Mesendoderm (in vitro differentiated cells): ENCODE results near the gene CAPN14.

Experiments
- DNase-seq: peaks from one replicate; pipeline ENCODE4 v3.0.0; 2013
- H2AK5ac ChIP-seq: 2 replicates; pipeline ENCODE4 v1.6.1; 2013; ENCODE audit warnings: low read length, inconsistent platforms
- H2BK120ac ChIP-seq: 2 replicates; pipeline ENCODE4 v1.6.1; 2013; ENCODE audit warnings: low read depth, mild to moderate bottlenecking, low read length, moderate library complexity, mixed read lengths
- H2BK15ac ChIP-seq: replicated peaks from 2 replicates; pipeline ENCODE4 v1.6.1; 2013; ENCODE audit warnings: low read depth, mild to moderate bottlenecking, moderate library complexity
- H2BK5ac ChIP-seq: 2 replicates; pipeline ENCODE4 v1.6.1; 2013; ENCODE audit warnings: low read length, inconsistent platforms
- H3K18ac ChIP-seq: 2 replicates; pipeline ENCODE4 v1.6.1; 2013; ENCODE audit warnings: mild to moderate bottlenecking, low read length, mixed read lengths
- H3K23ac ChIP-seq: one replicate; pipeline ENCODE4 v1.6.1; 2013; ENCODE audit warnings: low read length
- H3K27ac ChIP-seq: 2 replicates; pipeline ENCODE4 v1.5.1; 2013; ENCODE audit warnings: low read depth, mild to moderate bottlenecking, inconsistent platforms, low read length, moderate library complexity
- H3K27me3 ChIP-seq: 2 replicates; pipeline ENCODE4 v1.6.1; 2013; ENCODE audit warnings: low read length, control low read depth, mild to moderate bottlenecking, inconsistent platforms; ENCODE audit not compliant: insufficient read depth, poor library complexity
- H3K36me3 ChIP-seq: 2 replicates; pipeline ENCODE4 v1.6.1; 2013; ENCODE audit warnings: low read length, inconsistent platforms; ENCODE audit not compliant: control insufficient read depth, insufficient read depth
- H3K4ac ChIP-seq: one replicate; pipeline ENCODE4 v1.6.1; 2013; ENCODE audit warnings: low read depth, mild to moderate bottlenecking, low read length, moderate library complexity
- H3K4me1 ChIP-seq: 2 replicates; pipeline ENCODE4 v1.6.1; 2013; ENCODE audit warnings: low read depth, low read length, inconsistent platforms; ENCODE audit not compliant: control insufficient read depth
- H3K4me2 ChIP-seq: 2 replicates; pipeline ENCODE4 v1.6.1; 2013; ENCODE audit warnings: low read length
- H3K4me3 ChIP-seq: 2 replicates; pipeline ENCODE4 v1.5.1; 2013; ENCODE audit warnings: mild to moderate bottlenecking, low read length
- H3K56ac ChIP-seq: one replicate; pipeline ENCODE4 v1.6.1; 2013; ENCODE audit warnings: low read length
- H3K79me1 ChIP-seq: 2 replicates; pipeline ENCODE4 v1.6.1; 2013; ENCODE audit warnings: low read length, inconsistent platforms
- H3K79me2 ChIP-seq: 2 replicates; pipeline ENCODE4 v1.6.1; 2013; ENCODE audit warnings: mild to moderate bottlenecking, low read length; ENCODE audit not compliant: control insufficient read depth, insufficient read depth
- H3K9ac ChIP-seq: 2 replicates; pipeline ENCODE4 v1.6.1; 2013; ENCODE audit warnings: low read length, inconsistent platforms
- H4K5ac ChIP-seq: one replicate; pipeline ENCODE4 v1.6.1; 2013; ENCODE audit warnings: low read length
- H4K8ac ChIP-seq: one replicate; pipeline ENCODE4 v1.6.1; 2013; ENCODE audit warnings: low read depth, mild to moderate bottlenecking, control low read depth, low read length, moderate library complexity
- WGBS: extraction: QIAGEN DNeasy Blood & Tissue Kit; methylation state at CpG from one replicate; pipeline ENCODE4 v1.1.7; 2013; ENCODE audit warnings: low lambda C conversion rate, missing lambda C conversion rate; ENCODE audit not compliant: insufficient coverage; ENCODE audit errors: extremely low coverage; 5-methylcytosine and 5-hydroxymethylcytosine counted together

CAPN14 gene

GRCh38 chr2:31226266-31226665, 9.0 kb upstream of the CAPN14 start:
- no peak overlapping the region for H3K23ac ChIP-seq
- no peaks in the 10 kb centered on the region for H3K79me2 ChIP-seq
- no peak overlapping the region for H2BK5ac ChIP-seq
- H3K18ac ChIP-seq = no peak overlapping the region
- H4K8ac ChIP-seq = no peak overlapping the region
- H3K27me3 ChIP-seq = no peaks in the 10 kb centered on the region
- no peaks in the 10 kb centered on the region for H3K36me3 ChIP-seq
- H4K5ac ChIP-seq = no peak overlapping the region
- no peaks in the 10 kb centered on the region for H3K4me1 ChIP-seq
- no peaks in the 10 kb centered on the region for H3K79me1 ChIP-seq
- H3K4me3 ChIP-seq = no peak overlapping the region
- no peak for DNase-seq
- H3K9ac ChIP-seq = no peak overlapping the region
- H3K4me2 ChIP-seq = no peak overlapping the region
- WGBS = no CpG with 5 or more reads among the region's 2 CpGs
- H2AK5ac ChIP-seq = no peak overlapping the region
- H2BK120ac ChIP-seq = no peak overlapping the region
- no peak overlapping the region for H2BK15ac ChIP-seq
- H3K27ac ChIP-seq = no peak overlapping the region
- no peak overlapping the region for H3K56ac ChIP-seq
- no peak overlapping the region for H3K4ac ChIP-seq

- H3K27me3 ChIP-seq = no peaks in the 10 kb centered on the region
- H3K9ac ChIP-seq = no peak overlapping the region
- no peak overlapping the region for H3K4me3 ChIP-seq
- no peak overlapping the region for H3K27ac ChIP-seq
- no peak overlapping the region for H3K4ac ChIP-seq
- no peak overlapping the region for H2BK15ac ChIP-seq
- no peak overlapping the region for H2AK5ac ChIP-seq
- DNase-seq = no peak
- H3K79me2 ChIP-seq = no peaks in the 10 kb centered on the region
- H3K23ac ChIP-seq = no peak overlapping the region
- H3K4me2 ChIP-seq = no peak overlapping the region
- no peaks in the 10 kb centered on the region for H3K36me3 ChIP-seq
- H3K4me1 ChIP-seq = no peaks in the 10 kb centered on the region
- H2BK5ac ChIP-seq = no peak overlapping the region
- no peak overlapping the region for H3K18ac ChIP-seq
- H4K8ac ChIP-seq = no peak overlapping the region
- H4K5ac ChIP-seq = no peak overlapping the region
- no peaks in the 10 kb centered on the region for H3K79me1 ChIP-seq
- no CpG with 5 or more reads among the region's 7 CpGs for WGBS
- H3K56ac ChIP-seq = no peak overlapping the region
- no peak overlapping the region for H2BK120ac ChIP-seq
These were observed 6.4 kb upstream of the CAPN14 start for GRCh38 chr2:31223749-31224148.

- H2AK5ac ChIP-seq = no peak overlapping the region
- H3K4me3 ChIP-seq = no peak overlapping the region
- no peak overlapping the region for H2BK15ac ChIP-seq
- H3K18ac ChIP-seq = no peak overlapping the region
- H4K8ac ChIP-seq = no peak overlapping the region
- H3K9ac ChIP-seq = no peak overlapping the region
- no peak overlapping the region for H3K4me2 ChIP-seq
- H3K4ac ChIP-seq = no peak overlapping the region
- no peaks in the 10 kb centered on the region for H3K27me3 ChIP-seq
- no CpG with 5 or more reads among the region's 4 CpGs for WGBS
- H4K5ac ChIP-seq = no peak overlapping the region
- H3K36me3 ChIP-seq = no peaks in the 10 kb centered on the region
- H3K79me1 ChIP-seq = no peaks in the 10 kb centered on the region
- no peak overlapping the region for H2BK5ac ChIP-seq
- no peak overlapping the region for H3K27ac ChIP-seq
- no peak overlapping the region for H3K23ac ChIP-seq
- H3K4me1 ChIP-seq = no peaks in the 10 kb centered on the region
- no peak for DNase-seq
- no peak overlapping the region for H3K56ac ChIP-seq
- H2BK120ac ChIP-seq = no peak overlapping the region
- no peaks in the 10 kb centered on the region for H3K79me2 ChIP-seq
These were observed 5.7 kb upstream of the CAPN14 start for GRCh38 chr2:31223026-31223425.

- no peak overlapping the region for H2BK5ac ChIP-seq
- H3K4me1 ChIP-seq = peaks cover 3% of the 10 kb centered on the region
- no peak overlapping the region for H2BK120ac ChIP-seq
- no peaks in the 10 kb centered on the region for H3K27me3 ChIP-seq
- H3K18ac ChIP-seq = no peak overlapping the region
- no peaks in the 10 kb centered on the region for H3K36me3 ChIP-seq
- H3K4me2 ChIP-seq = no peak overlapping the region
- H3K4me3 ChIP-seq = no peak overlapping the region
- no peak overlapping the region for H3K23ac ChIP-seq
- H3K9ac ChIP-seq = no peak overlapping the region
- WGBS = no CpG with 5 or more reads among the region's 4 CpGs
- H2BK15ac ChIP-seq = no peak overlapping the region
- no peak overlapping the region for H4K8ac ChIP-seq
- H3K79me1 ChIP-seq = no peaks in the 10 kb centered on the region
- no peak for DNase-seq
- H3K79me2 ChIP-seq = no peaks in the 10 kb centered on the region
- H3K4ac ChIP-seq = no peak overlapping the region
- no peak overlapping the region for H4K5ac ChIP-seq
- no peak overlapping the region for H3K27ac ChIP-seq
- no peak overlapping the region for H2AK5ac ChIP-seq
- H3K56ac ChIP-seq = no peak overlapping the region
These were observed 4.8 kb upstream of the CAPN14 start for GRCh38 chr2:31222071-31222470.

- Histone ChIP-seq H2AK5ac (no peak overlapping the region), H2BK15ac (no peak overlapping the region), H3K27me3 (no peaks in the 10 kb centered on the region), H3K23ac (no peak overlapping the region), H3K79me1 (no peaks in the 10 kb centered on the region), H3K4me1 (peaks cover 3% of the 10 kb centered on the region), H3K4ac (no peak overlapping the region), H4K5ac (no peak overlapping the region), H3K27ac (no peak overlapping the region), H3K4me2 (no peak overlapping the region), H3K79me2 (no peaks in the 10 kb centered on the region), H3K56ac (no peak overlapping the region), H2BK5ac (no peak overlapping the region), H3K36me3 (no peaks in the 10 kb centered on the region), H2BK120ac (no peak overlapping the region), H4K8ac (no peak overlapping the region), H3K9ac (no peak overlapping the region), H3K18ac (no peak overlapping the region), H3K4me3 (no peak overlapping the region)
- no peak for DNase-seq
- WGBS = no CpG with 5 or more reads among the region's 6 CpGs
These were observed 4.2 kb upstream of the CAPN14 start for GRCh38 chr2:31221544-31221943.

GRCh38 chr2:31219131-31219969, 2.0 kb upstream of the CAPN14 start:
- Histone ChIP-seq H3K36me3 (no peaks in the 10 kb centered on the region), H3K79me2 (no peaks in the 10 kb centered on the region), H2BK5ac (no peak overlapping the region), H4K8ac (no peak overlapping the region), H3K27ac (no peak overlapping the region), H3K9ac (no peak overlapping the region), H3K4me2 (no peak overlapping the region), H3K4me1 (peaks cover 3% of the 10 kb centered on the region), H3K23ac (no peak overlapping the region), H2AK5ac (no peak overlapping the region), H3K27me3 (no peaks in the 10 kb centered on the region), H3K4ac (no peak overlapping the region), H2BK15ac (no peak overlapping the region), H4K5ac (no peak overlapping the region), H2BK120ac (no peak overlapping the region), H3K79me1 (no peaks in the 10 kb centered on the region), H3K4me3 (no peak overlapping the region), H3K18ac (no peak overlapping the region), H3K56ac (no peak overlapping the region)
- DNase-seq = no peak
- no CpG with 5 or more reads among the region's 11 CpGs for WGBS
